Measurements from ENCODE around the gene DOK6.

- no peak for TF ChIP-seq CTCF (conservative IDR thresholded peaks at IDR 0.05; ENCODE audit: low read depth in 2 of 2)
- TF ChIP-seq REST (IDR thresholded peaks at IDR 0.05; ENCODE audit: unreplicated experiment): no peak
- no peak for TF ChIP-seq POLR2AphosphoS5 (IDR thresholded peaks at IDR 0.05; ENCODE audit: low read depth)
- no peak for TF ChIP-seq EZH2 (IDR thresholded peaks at IDR 0.05; ENCODE audit: low read depth, unreplicated experiment)
- no peak for TF ChIP-seq NANOG (IDR thresholded peaks at IDR 0.05; ENCODE audit: borderline replicate concordance)
- TF ChIP-seq JUNB (IDR thresholded peaks at IDR 0.05; ENCODE audit: unreplicated experiment): no peak
These were observed 255.1 kb downstream of the DOK6 start for GRCh38 chr18:69655816-69656215.
